Omental fat pad (tissue), 4 donors: ENCODE data around the gene ADAM8. TPM values are rescaled to one million over a fixed set of nuclear protein-coding genes. Genes with fewer than 3 reads are reported as not detected.

Experiments
- ATAC-seq: fragments of 150-250 bp; one replicate; pipeline ENCODE4 v1.9.1; 2016; ENCODE audit warnings: mild to moderate bottlenecking, moderate library complexity; ENCODE audit not compliant: low FRiP score
- DNase-seq: peaks from one replicate; pipeline ENCODE4 v3.0.0-alpha.2; 2019; ENCODE audit warnings: low spot score
- CTCF ChIP-seq, 3 donors: fragments of 450-650 bp; IDR thresholded peaks; one replicate each; pipeline ENCODE4 v1.5.1; 2016 to 2017; ENCODE audit warnings: antibody characterized with exemption in 3 of 3, mild to moderate bottlenecking in 3 of 3, moderate library complexity in 2 of 3
- total RNA-seq, 4 donors: library from RNA; depleted of rRNA; stranded (reverse); fragments of >200 nt; gene quantifications; one replicate each; pipeline ENCODE4 v1.1.0, GENCODE V29; 2016

The ADAM8 gene
- total RNA-seq, 4 donors from 2014 or later: 3.9 to 53.9 (median 8.4) TPM

DNA sequence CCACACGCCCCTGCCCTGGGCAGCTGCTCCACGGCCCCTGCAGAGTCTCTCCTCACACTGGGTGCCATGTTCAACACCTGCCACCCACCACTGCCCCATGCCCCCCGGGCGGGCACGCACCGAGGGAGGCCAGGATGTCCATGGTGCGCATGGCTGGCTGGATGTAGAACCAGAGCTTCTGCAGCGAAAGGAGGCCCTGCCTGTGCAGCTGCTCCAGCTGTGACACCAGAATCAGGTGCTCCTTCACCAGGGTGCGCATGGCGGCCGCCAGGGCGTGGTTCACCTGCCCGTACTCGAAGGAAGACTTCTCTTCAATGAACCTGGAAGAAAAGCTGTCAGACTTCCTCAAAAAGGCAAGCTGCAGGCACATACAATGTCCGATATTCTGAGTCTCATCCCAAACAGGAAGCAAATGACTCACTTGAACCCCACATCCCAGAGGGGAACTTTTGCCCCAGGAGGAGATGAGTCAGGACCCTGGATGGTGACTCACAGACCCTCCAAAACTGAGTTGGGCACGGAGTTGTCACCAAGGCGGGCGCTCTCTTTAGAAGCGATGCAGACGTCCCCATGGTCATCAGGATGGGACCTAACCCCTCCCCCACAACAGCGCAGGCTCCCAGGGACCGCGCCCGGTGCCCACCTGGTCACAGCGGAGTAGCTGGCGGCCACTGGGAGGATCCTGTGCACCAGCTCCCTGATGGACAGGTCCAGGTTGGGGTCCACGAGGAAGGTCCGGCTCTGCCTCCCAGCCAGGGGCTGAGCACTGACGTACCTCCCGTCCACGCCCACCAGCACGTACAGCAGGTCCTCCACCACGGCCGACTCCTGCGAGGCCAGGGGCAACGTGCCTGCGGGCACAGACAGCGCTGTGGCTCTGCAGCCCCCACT is 16.5 kb upstream of the ADAM8 start:
- no peak for TF ChIP-seq CTCF (IDR thresholded peaks at IDR 0.05)
- ATAC-seq: no peak
- DNase-seq: no peak

- TF ChIP-seq CTCF (IDR thresholded peaks at IDR 0.05): no peak
- DNase-seq: no peak
- ATAC-seq: no peak
These were observed 13.1 kb upstream of the ADAM8 start for GRCh38 chr10:133289761-133290160.

DNA sequence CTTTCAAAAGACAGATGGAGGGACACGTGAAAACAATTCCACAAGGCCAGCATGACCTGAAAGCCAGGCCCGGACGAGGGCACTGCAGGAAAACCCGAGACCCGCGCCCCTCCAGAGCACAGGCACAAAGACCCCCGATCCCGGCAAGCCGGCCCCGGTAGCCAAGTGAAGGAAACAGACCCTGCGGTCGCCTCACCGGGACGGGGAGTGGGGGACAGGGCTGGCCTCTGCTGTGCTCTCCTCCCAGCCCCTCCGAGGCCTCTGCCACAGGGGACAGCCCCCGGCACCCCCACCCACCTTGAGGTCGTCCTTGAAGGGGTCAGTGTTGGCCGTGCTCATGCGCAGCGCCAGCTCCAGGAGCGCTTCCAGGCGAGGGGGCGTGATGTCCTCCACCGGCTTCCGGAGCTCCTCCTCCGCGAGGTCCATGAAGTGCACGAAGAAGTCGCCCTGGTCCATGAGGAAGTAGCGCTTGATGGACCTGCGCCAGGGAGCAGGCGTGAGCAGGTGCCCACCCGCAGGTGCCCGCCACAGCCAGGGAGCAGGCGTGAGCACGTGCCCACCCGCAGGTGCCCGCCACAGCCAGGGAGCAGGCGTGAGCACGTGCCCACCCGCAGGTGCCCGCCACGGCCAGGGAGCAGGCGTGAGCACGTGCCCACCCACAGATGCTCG is 11.3 kb upstream of the ADAM8 start:
- DNase-seq: no peak
- no peak for ATAC-seq
- TF ChIP-seq CTCF (IDR thresholded peaks at IDR 0.05): no peak

DNA sequence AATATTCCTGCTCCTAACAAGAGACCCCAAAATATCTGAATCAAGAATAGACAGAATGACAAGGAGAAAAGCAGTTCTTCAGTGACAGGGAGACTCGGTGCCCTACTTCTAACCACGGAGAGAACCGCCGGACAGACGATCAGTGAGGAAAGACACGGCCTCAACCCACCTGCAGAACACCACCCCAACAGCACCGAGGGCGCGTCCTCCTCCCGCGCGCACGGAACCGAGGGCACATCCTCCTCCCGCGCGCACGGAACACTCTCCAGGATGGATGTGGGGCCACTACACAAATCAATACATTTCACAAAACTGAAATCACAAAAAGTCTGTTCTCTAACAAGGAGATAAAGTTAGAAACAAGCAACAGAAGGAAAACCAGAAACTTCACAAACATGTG is 9.7 kb upstream of the ADAM8 start:
- no peak for TF ChIP-seq CTCF (IDR thresholded peaks at IDR 0.05)
- DNase-seq (no peak), ATAC-seq (no peak)

GRCh38 chr10:133285217-133285616 is 8.5 kb upstream of the ADAM8 start:
- no peak for TF ChIP-seq CTCF (IDR thresholded peaks at IDR 0.05)
- ATAC-seq (no peak), DNase-seq (no peak)

- no peak for TF ChIP-seq CTCF (IDR thresholded peaks at IDR 0.05)
- DNase-seq (no peak), ATAC-seq (no peak)
These were observed 7.3 kb upstream of the ADAM8 start for GRCh38 chr10:133283931-133284330.
